ENCODE data around the gene PWWP2A.
"Not testable (repeated sequence)": the region's sequence is repeated elsewhere in the genome, so short reads cannot be mapped to it uniquely, and the experiment has no call there.

The PWWP2A gene

GRCh38 chr5:160081495-160081894 is 37.8 kb downstream of the PWWP2A start:
- Histone ChIP-seq H3K27ac (ENCODE audit: insufficient read depth, low read length, poor library complexity, severe bottlenecking) (no peak overlapping the region), H3K9me3 (ENCODE audit: control insufficient read depth, low read length) (no peaks in the 10 kb centered on the region), H3K27me3 (replicated peaks; ENCODE audit: control insufficient read depth, insufficient read depth, low read length, poor library complexity, severe bottlenecking) (no peaks in the 10 kb centered on the region), H3K4me1 (ENCODE audit: control insufficient read depth, insufficient read depth, low read length, poor library complexity, severe bottlenecking) (no peaks in the 10 kb centered on the region), H3K4me3 (ENCODE audit: insufficient read depth, low read depth, low read length, poor library complexity, severe bottlenecking) (no peak overlapping the region), H3K36me3 (ENCODE audit: control insufficient read depth, insufficient read depth, low read length) (no peaks in the 10 kb centered on the region)
- DNase-seq = no peak

- no peaks in the 10 kb centered on the region for H3K27me3 ChIP-seq (replicated peaks; ENCODE audit: control insufficient read depth, insufficient read depth, low read length, poor library complexity, severe bottlenecking)
- no peaks in the 10 kb centered on the region for H3K4me1 ChIP-seq (ENCODE audit: control insufficient read depth, insufficient read depth, low read length, poor library complexity, severe bottlenecking)
- H3K4me3 ChIP-seq (ENCODE audit: insufficient read depth, low read depth, low read length, poor library complexity, severe bottlenecking) = no peak overlapping the region
- H3K36me3 ChIP-seq (ENCODE audit: control insufficient read depth, insufficient read depth, low read length) = no peaks in the 10 kb centered on the region
- no peaks in the 10 kb centered on the region for H3K9me3 ChIP-seq (ENCODE audit: control insufficient read depth, low read length)
- no peak for DNase-seq
- no peak overlapping the region for H3K27ac ChIP-seq (ENCODE audit: insufficient read depth, low read length, poor library complexity, severe bottlenecking)
Measured at GRCh38 chr5:160079753-160080152, 39.5 kb downstream of the PWWP2A start.

GRCh38 chr5:160076997-160077396 is 42.3 kb downstream of the PWWP2A start:
- no peaks in the 10 kb centered on the region for H3K9me3 ChIP-seq (ENCODE audit: control insufficient read depth, low read length)
- H3K27me3 ChIP-seq (replicated peaks; ENCODE audit: control insufficient read depth, insufficient read depth, low read length, poor library complexity, severe bottlenecking) = no peaks in the 10 kb centered on the region
- no peaks in the 10 kb centered on the region for H3K36me3 ChIP-seq (ENCODE audit: control insufficient read depth, insufficient read depth, low read length)
- H3K4me1 ChIP-seq (ENCODE audit: control insufficient read depth, insufficient read depth, low read length, poor library complexity, severe bottlenecking) = no peaks in the 10 kb centered on the region
- H3K4me3 ChIP-seq (ENCODE audit: insufficient read depth, low read depth, low read length, poor library complexity, severe bottlenecking) = no peak overlapping the region
- H3K27ac ChIP-seq (ENCODE audit: insufficient read depth, low read length, poor library complexity, severe bottlenecking) = no peak overlapping the region
- DNase-seq = no peak

GRCh38 chr5:160075073-160075472 is 44.2 kb downstream of the PWWP2A start:
- H3K36me3 ChIP-seq (ENCODE audit: control insufficient read depth, insufficient read depth, low read length) = no peaks in the 10 kb centered on the region

GRCh38 chr5:160071916-160072315 is 47.3 kb downstream of the PWWP2A start:
- H3K27ac ChIP-seq (ENCODE audit: insufficient read depth, low read length, poor library complexity, severe bottlenecking) = no peak overlapping the region
- H3K9me3 ChIP-seq (ENCODE audit: control insufficient read depth, low read length) = no peaks in the 10 kb centered on the region
- no peaks in the 10 kb centered on the region for H3K27me3 ChIP-seq (replicated peaks; ENCODE audit: control insufficient read depth, insufficient read depth, low read length, poor library complexity, severe bottlenecking)
- H3K36me3 ChIP-seq (ENCODE audit: control insufficient read depth, insufficient read depth, low read length) = no peaks in the 10 kb centered on the region
- no peak for DNase-seq
- no peaks in the 10 kb centered on the region for H3K4me1 ChIP-seq (ENCODE audit: control insufficient read depth, insufficient read depth, low read length, poor library complexity, severe bottlenecking)
- no peak overlapping the region for H3K4me3 ChIP-seq (ENCODE audit: insufficient read depth, low read depth, low read length, poor library complexity, severe bottlenecking)

More at GRCh38 chr5:160075073-160075472, 44.2 kb downstream of the PWWP2A start:
- Histone ChIP-seq H3K9me3 (ENCODE audit: control insufficient read depth, low read length) (no peaks in the 10 kb centered on the region), H3K4me3 (ENCODE audit: insufficient read depth, low read depth, low read length, poor library complexity, severe bottlenecking) (no peak overlapping the region), H3K27me3 (replicated peaks; ENCODE audit: control insufficient read depth, insufficient read depth, low read length, poor library complexity, severe bottlenecking) (no peaks in the 10 kb centered on the region), H3K4me1 (ENCODE audit: control insufficient read depth, insufficient read depth, low read length, poor library complexity, severe bottlenecking) (no peaks in the 10 kb centered on the region), H3K27ac (ENCODE audit: insufficient read depth, low read length, poor library complexity, severe bottlenecking) (no peak overlapping the region)
- no peak for DNase-seq

- no peak overlapping the region for H3K4me3 ChIP-seq (ENCODE audit: insufficient read depth, low read depth, low read length, poor library complexity, severe bottlenecking)
- H3K9me3 ChIP-seq (ENCODE audit: control insufficient read depth, low read length) = no peaks in the 10 kb centered on the region
- H3K27me3 ChIP-seq (replicated peaks; ENCODE audit: control insufficient read depth, insufficient read depth, low read length, poor library complexity, severe bottlenecking) = no peaks in the 10 kb centered on the region
- no peak overlapping the region for H3K27ac ChIP-seq (ENCODE audit: insufficient read depth, low read length, poor library complexity, severe bottlenecking)
- no peaks in the 10 kb centered on the region for H3K36me3 ChIP-seq (ENCODE audit: control insufficient read depth, insufficient read depth, low read length)
- no peaks in the 10 kb centered on the region for H3K4me1 ChIP-seq (ENCODE audit: control insufficient read depth, insufficient read depth, low read length, poor library complexity, severe bottlenecking)
- DNase-seq = no peak
Measured at GRCh38 chr5:160071516-160071915, 47.7 kb downstream of the PWWP2A start.

GRCh38 chr5:160069120-160069519 is 50.1 kb downstream of the PWWP2A start:
- H3K36me3 ChIP-seq (ENCODE audit: control insufficient read depth, insufficient read depth, low read length) = peaks cover 14% of the 10 kb centered on the region
- not testable (repeated sequence) for H3K9me3 ChIP-seq (ENCODE audit: control insufficient read depth, low read length); H3K27me3 ChIP-seq (replicated peaks; ENCODE audit: control insufficient read depth, insufficient read depth, low read length, poor library complexity, severe bottlenecking); H3K27ac ChIP-seq (ENCODE audit: insufficient read depth, low read length, poor library complexity, severe bottlenecking); H3K4me3 ChIP-seq (ENCODE audit: insufficient read depth, low read depth, low read length, poor library complexity, severe bottlenecking); DNase-seq; H3K4me1 ChIP-seq (ENCODE audit: control insufficient read depth, insufficient read depth, low read length, poor library complexity, severe bottlenecking)

- Histone ChIP-seq H3K4me3 (ENCODE audit: insufficient read depth, low read depth, low read length, poor library complexity, severe bottlenecking) (no peak overlapping the region), H3K36me3 (ENCODE audit: control insufficient read depth, insufficient read depth, low read length) (peaks cover 26% of the 10 kb centered on the region), H3K27ac (ENCODE audit: insufficient read depth, low read length, poor library complexity, severe bottlenecking) (no peak overlapping the region), H3K9me3 (ENCODE audit: control insufficient read depth, low read length) (no peaks in the 10 kb centered on the region), H3K27me3 (replicated peaks; ENCODE audit: control insufficient read depth, insufficient read depth, low read length, poor library complexity, severe bottlenecking) (no peaks in the 10 kb centered on the region), H3K4me1 (ENCODE audit: control insufficient read depth, insufficient read depth, low read length, poor library complexity, severe bottlenecking) (no peaks in the 10 kb centered on the region)
- DNase-seq = no peak
Measured at GRCh38 chr5:160064995-160065614, 54.1 kb downstream of the PWWP2A start.

GRCh38 chr5:160064417-160064810 is 54.8 kb downstream of the PWWP2A start:
- Histone ChIP-seq H3K36me3 (ENCODE audit: control insufficient read depth, insufficient read depth, low read length) (peaks cover 26% of the 10 kb centered on the region), H3K4me1 (ENCODE audit: control insufficient read depth, insufficient read depth, low read length, poor library complexity, severe bottlenecking) (no peaks in the 10 kb centered on the region), H3K27me3 (replicated peaks; ENCODE audit: control insufficient read depth, insufficient read depth, low read length, poor library complexity, severe bottlenecking) (no peaks in the 10 kb centered on the region), H3K27ac (ENCODE audit: insufficient read depth, low read length, poor library complexity, severe bottlenecking) (no peak overlapping the region), H3K4me3 (ENCODE audit: insufficient read depth, low read depth, low read length, poor library complexity, severe bottlenecking) (no peak overlapping the region), H3K9me3 (ENCODE audit: control insufficient read depth, low read length) (no peaks in the 10 kb centered on the region)
- no peak for DNase-seq

- DNase-seq = no peak
- H3K36me3 ChIP-seq (ENCODE audit: control insufficient read depth, insufficient read depth, low read length) = peaks cover 30% of the 10 kb centered on the region
- H3K27me3 ChIP-seq (replicated peaks; ENCODE audit: control insufficient read depth, insufficient read depth, low read length, poor library complexity, severe bottlenecking) = no peaks in the 10 kb centered on the region
- no peak overlapping the region for H3K4me3 ChIP-seq (ENCODE audit: insufficient read depth, low read depth, low read length, poor library complexity, severe bottlenecking)
- H3K9me3 ChIP-seq (ENCODE audit: control insufficient read depth, low read length) = no peaks in the 10 kb centered on the region
- H3K27ac ChIP-seq (ENCODE audit: insufficient read depth, low read length, poor library complexity, severe bottlenecking) = no peak overlapping the region
- H3K4me1 ChIP-seq (ENCODE audit: control insufficient read depth, insufficient read depth, low read length, poor library complexity, severe bottlenecking) = no peaks in the 10 kb centered on the region
Measured at GRCh38 chr5:160061770-160062169, 57.5 kb downstream of the PWWP2A start.

Measured in effector memory CD4-positive, alpha-beta T cell (primary cell).